Measurements from ENCODE around the gene KCNH8. TPM values are rescaled to one million over a fixed set of nuclear protein-coding genes. Genes with fewer than 3 reads are reported as not detected.
"Not testable (repeated sequence)": the region's sequence is repeated elsewhere in the genome, so short reads cannot be mapped to it uniquely, and the experiment has no call there.

KCNH8 gene
- total RNA-seq = 1.0 TPM

- H3K27me3 ChIP-seq (ENCODE audit: insufficient read depth, low read length) = peaks cover 40% of the 10 kb centered on the region
- H3K4me1 ChIP-seq (ENCODE audit: insufficient read depth, low read length) = peaks cover 13% of the 10 kb centered on the region
- no peaks in the 10 kb centered on the region for H3K9me3 ChIP-seq (ENCODE audit: low read depth, low read length)
- H3K4me3 ChIP-seq (ENCODE audit: low read length) = peak within 1 kb of the TSS; percentile 47
These were observed at the start of gene KCNH8 for GRCh38 chr3:19147905-19148767. TSS of gene KCNH8 (plus strand) at chr3:19148510. CDS start at chr3:19148720, 210 bp downstream.

DNA sequence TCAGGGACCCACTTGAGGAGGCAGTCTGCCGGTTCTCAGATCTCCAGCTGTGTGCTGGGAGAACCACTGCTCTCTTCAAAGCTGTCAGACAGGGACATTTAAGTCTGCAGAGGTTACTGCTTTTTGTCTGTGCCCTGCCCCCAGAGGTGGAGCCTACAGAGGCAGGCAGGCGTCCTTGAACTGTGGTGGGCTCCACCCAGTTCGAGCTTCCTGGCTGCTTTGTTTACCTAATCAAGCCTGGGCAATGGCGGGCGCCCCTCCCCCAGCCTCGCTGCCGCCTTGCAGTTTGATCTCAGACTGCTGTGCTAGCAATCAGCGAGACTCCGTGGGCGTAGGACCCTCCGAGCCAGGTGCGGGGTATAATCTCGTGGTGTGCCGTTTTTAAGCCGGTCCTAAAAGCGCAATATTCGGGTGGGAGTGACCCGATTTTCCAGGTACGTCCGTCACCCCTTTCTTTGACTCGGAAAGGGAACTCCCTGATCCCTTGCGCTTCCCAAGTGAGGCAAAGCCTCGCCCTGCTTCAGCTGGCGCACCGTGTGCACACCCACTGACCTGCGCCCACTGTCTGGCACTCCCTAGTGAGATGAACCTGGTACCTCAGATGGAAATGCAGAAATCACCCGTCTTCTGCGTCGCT lies 45.5 kb upstream of the KCNH8 start:
- not testable (repeated sequence) for H3K4me3 ChIP-seq (ENCODE audit: low read length); H3K27me3 ChIP-seq (ENCODE audit: insufficient read depth, low read length); H3K9me3 ChIP-seq (ENCODE audit: low read depth, low read length); H3K4me1 ChIP-seq (ENCODE audit: insufficient read depth, low read length)

DNA sequence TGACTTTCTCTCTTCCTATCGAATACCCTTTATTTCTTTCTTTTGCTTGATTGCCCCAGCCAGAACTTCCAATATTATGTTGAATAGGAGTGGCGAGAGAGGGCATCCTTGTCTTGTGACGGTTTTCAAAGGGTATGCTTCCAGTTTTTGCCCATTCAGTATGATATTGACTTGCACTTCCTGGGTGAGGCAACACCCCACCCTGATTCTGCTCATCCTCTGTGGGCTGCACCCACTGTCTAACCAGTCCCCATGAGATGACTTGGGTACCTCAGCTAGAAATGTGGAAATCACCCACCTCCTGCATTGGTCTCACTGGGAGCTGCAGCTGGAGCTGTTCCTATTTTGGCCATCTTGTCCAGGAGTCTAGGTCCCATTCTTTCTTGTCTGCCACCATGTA lies 44.8 kb upstream of the KCNH8 start:
- no peak overlapping the region for H3K4me3 ChIP-seq (ENCODE audit: low read length)
- no peaks in the 10 kb centered on the region for H3K9me3 ChIP-seq (ENCODE audit: low read depth, low read length)
- H3K27me3 ChIP-seq (ENCODE audit: insufficient read depth, low read length) = no peaks in the 10 kb centered on the region
- no peaks in the 10 kb centered on the region for H3K4me1 ChIP-seq (ENCODE audit: insufficient read depth, low read length)

DNA sequence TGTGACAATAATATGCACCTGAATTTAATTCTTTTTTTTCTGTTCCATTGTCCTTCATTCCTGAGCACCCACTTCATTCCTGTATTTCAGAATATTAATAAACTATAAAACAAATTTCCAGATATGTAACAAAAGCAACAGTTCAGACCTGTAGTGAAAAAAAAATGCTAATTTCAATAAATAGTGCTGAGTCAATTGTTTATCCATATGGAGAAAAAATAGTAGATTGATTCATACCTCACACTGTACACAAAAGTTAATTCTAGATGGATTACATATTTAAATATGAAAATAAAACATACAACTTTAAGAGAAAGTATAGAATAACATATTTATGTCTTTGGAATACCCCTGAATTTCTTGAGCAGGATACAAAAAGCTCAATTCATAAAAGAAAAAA lies 43.9 kb upstream of the KCNH8 start:
- Histone ChIP-seq H3K9me3 (ENCODE audit: low read depth, low read length) (no peaks in the 10 kb centered on the region), H3K4me1 (ENCODE audit: insufficient read depth, low read length) (no peaks in the 10 kb centered on the region), H3K27me3 (ENCODE audit: insufficient read depth, low read length) (no peaks in the 10 kb centered on the region), H3K4me3 (ENCODE audit: low read length) (no peak overlapping the region)

- H3K27me3 ChIP-seq (ENCODE audit: insufficient read depth, low read length) = no peaks in the 10 kb centered on the region
- H3K9me3 ChIP-seq (ENCODE audit: low read depth, low read length) = no peaks in the 10 kb centered on the region
- no peak overlapping the region for H3K4me3 ChIP-seq (ENCODE audit: low read length)
- no peaks in the 10 kb centered on the region for H3K4me1 ChIP-seq (ENCODE audit: insufficient read depth, low read length)
These were observed 42.5 kb upstream of the KCNH8 start for GRCh38 chr3:19105826-19106225.

DNA sequence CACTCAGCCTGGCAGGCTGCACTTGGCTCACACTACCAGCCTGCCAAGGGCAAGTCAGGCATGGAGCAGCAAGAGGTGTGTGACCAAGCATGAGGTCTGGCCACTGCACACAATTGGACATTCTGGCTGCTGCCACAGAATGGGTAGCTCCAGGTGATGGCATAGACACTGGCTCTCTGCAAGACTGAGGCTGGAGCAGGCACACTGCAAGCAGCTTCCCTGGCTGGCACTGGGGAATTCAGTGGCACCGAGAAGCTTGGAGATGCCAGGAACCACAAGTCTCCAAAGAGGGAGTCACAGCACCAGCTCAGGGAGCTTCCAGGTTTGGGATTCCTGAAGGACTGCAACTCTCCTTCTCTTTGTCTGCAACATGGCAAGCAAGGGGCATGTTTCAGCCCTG lies 42.0 kb upstream of the KCNH8 start:
- no peak overlapping the region for H3K4me3 ChIP-seq (ENCODE audit: low read length)
- H3K27me3 ChIP-seq (ENCODE audit: insufficient read depth, low read length) = no peaks in the 10 kb centered on the region
- H3K4me1 ChIP-seq (ENCODE audit: insufficient read depth, low read length) = no peaks in the 10 kb centered on the region
- H3K9me3 ChIP-seq (ENCODE audit: low read depth, low read length) = no peaks in the 10 kb centered on the region

DNA sequence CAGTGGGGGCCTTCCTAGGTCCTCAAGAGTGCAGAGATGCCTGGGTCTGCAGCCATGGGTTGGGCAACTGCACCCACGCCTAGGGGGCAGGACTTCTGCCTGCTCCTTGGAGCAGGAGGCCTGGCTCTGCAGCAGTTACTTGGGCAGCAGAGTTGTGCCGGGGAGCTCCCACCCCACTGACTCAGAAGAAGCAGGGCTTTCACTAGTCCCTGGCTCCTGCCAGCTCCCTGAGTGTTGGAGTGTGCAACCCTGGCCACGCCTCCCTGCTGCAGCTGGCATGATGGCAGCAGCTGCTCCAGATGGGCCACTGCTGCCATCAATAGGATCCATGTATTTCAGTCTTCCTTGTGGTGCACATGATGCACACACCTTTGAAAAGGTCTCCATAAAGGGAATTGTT lies 40.6 kb upstream of the KCNH8 start:
- H3K27me3 ChIP-seq (ENCODE audit: insufficient read depth, low read length) = no peaks in the 10 kb centered on the region
- H3K9me3 ChIP-seq (ENCODE audit: low read depth, low read length) = no peaks in the 10 kb centered on the region
- no peak overlapping the region for H3K4me3 ChIP-seq (ENCODE audit: low read length)
- no peaks in the 10 kb centered on the region for H3K4me1 ChIP-seq (ENCODE audit: insufficient read depth, low read length)

GRCh38 chr3:19110335-19110895 lies 37.9 kb upstream of the KCNH8 start:
- Histone ChIP-seq H3K9me3 (ENCODE audit: low read depth, low read length) (no peaks in the 10 kb centered on the region), H3K27me3 (ENCODE audit: insufficient read depth, low read length) (no peaks in the 10 kb centered on the region), H3K4me1 (ENCODE audit: insufficient read depth, low read length) (no peaks in the 10 kb centered on the region), H3K4me3 (ENCODE audit: low read length) (no peak overlapping the region)

DNA sequence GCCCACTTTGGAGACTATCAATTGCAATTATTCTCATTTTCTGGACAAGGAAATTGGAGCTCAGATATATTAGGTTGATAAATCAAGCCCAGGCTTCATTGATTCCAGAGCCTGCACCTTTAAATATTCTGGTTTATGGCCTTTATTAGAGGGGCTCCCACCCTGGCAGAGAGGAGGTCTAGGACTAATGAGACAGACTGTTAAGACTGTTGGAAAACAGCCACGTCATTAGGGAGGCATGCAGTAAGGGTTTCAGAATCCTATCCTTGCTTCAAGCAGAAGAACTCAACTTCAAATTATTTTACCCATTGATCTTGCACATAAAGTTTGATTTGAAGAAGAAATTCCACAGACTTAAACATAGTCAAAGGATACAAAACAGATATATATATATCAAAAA lies 33.8 kb upstream of the KCNH8 start:
- Histone ChIP-seq H3K9me3 (ENCODE audit: low read depth, low read length) (no peaks in the 10 kb centered on the region), H3K27me3 (ENCODE audit: insufficient read depth, low read length) (peaks cover 4% of the 10 kb centered on the region), H3K4me1 (ENCODE audit: insufficient read depth, low read length) (no peaks in the 10 kb centered on the region), H3K4me3 (ENCODE audit: low read length) (no peak overlapping the region)

GRCh38 chr3:19116239-19116638 lies 32.1 kb upstream of the KCNH8 start:
- Histone ChIP-seq H3K4me3 (ENCODE audit: low read length) (no peak overlapping the region), H3K4me1 (ENCODE audit: insufficient read depth, low read length) (no peaks in the 10 kb centered on the region), H3K27me3 (ENCODE audit: insufficient read depth, low read length) (peaks cover 4% of the 10 kb centered on the region), H3K9me3 (ENCODE audit: low read depth, low read length) (no peaks in the 10 kb centered on the region)

GRCh38 chr3:19124752-19125151 lies 23.6 kb upstream of the KCNH8 start:
- Histone ChIP-seq H3K9me3 (ENCODE audit: low read depth, low read length) (no peaks in the 10 kb centered on the region), H3K27me3 (ENCODE audit: insufficient read depth, low read length) (no peaks in the 10 kb centered on the region), H3K4me3 (ENCODE audit: low read length) (no peak overlapping the region), H3K4me1 (ENCODE audit: insufficient read depth, low read length) (no peaks in the 10 kb centered on the region)

DNA sequence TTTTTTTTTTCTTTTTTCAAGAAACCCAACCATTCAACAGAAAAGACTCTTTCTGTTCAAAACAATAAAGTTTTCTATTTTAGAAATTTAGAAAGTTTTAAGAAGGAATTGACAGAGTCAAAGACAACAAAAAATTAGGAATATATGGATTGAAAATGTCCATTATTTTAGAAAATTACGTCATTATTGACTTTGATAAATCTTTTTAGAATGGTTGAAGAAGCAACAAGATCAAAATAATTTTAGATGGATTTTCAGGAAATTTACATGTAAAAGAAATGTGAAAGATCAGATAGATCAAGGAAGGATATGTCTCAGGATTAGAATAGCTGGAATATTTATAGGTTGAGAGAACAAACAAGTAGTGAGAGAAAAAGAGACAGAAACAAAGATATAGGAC lies 8.4 kb upstream of the KCNH8 start:
- Histone ChIP-seq H3K9me3 (ENCODE audit: low read depth, low read length) (no peaks in the 10 kb centered on the region), H3K4me3 (ENCODE audit: low read length) (no peak overlapping the region), H3K27me3 (ENCODE audit: insufficient read depth, low read length) (peaks cover 2% of the 10 kb centered on the region), H3K4me1 (ENCODE audit: insufficient read depth, low read length) (no peaks in the 10 kb centered on the region)

DNA sequence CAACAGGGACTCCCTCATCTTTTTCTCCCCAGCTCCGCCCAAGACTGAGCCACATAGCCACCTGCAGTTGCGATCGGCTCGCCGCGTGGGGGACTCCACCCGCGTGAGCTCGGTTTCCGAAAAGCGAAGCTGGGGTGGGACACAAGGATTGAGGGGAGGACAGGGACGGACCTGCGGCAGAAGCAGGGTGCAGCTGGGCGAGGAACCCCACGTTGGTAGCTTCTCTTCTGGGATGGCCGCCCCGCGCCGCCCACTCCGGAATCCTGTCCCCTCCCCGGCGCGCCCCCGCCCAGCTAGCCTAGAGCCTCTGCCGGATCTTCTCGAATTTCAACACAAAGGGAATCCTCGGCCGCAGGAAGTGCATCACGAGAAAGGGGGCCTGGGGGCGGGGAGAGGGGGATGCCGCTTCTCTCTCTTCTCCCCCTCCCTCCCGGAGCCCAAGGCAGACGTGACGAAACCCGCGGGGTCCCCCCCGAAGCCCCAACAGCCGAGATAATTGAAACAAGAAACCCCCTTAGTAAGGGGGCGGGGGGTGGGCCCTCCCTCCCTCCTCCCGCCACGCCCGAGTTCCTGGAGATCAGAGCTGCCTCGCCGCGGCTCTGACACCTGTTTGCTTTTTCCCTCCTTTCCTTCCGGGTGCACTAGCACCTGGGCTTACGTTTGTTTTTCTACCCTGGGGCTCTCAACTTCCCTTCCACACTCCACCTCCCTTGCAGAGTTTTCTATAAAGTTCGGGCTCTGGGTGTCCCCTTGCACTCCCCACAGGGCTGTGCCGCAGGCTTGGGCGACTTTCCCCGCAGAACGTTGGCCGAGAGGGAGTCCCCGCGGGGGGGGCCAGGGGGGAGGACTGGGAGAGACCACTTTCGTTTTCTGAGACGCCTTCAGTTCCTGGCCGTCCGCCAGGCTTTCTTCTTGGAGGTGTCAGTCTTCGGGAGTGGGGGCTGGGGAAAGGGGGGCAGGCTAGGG lies 1.3 kb upstream of the KCNH8 start:
- Histone ChIP-seq H3K27me3 (ENCODE audit: insufficient read depth, low read length) (peaks cover 40% of the 10 kb centered on the region), H3K4me3 (ENCODE audit: low read length) (peak overlapping the region; percentile 47), H3K4me1 (ENCODE audit: insufficient read depth, low read length) (peaks cover 13% of the 10 kb centered on the region), H3K9me3 (ENCODE audit: low read depth, low read length) (no peaks in the 10 kb centered on the region)

DNA sequence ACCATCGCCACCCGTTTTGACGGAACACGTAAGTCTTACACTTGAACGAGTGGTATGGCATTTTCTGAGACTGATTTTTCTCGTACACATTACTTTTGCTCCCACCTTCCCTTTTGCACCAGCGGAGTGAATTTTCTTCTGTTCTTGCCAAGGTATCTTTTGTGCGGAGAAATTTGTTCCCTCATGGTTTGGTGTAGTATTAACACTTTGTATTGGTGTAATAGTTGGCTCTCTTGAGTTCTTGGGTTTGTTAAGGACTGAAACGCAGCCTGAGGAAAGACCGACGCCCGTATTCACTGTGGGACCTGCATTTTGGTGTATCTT lies 420 bp downstream of the KCNH8 start:
- no peak overlapping the region for H3K4me3 ChIP-seq (ENCODE audit: low read length)

GRCh38 chr3:19149368-19149767 lies 1.1 kb downstream of the KCNH8 start:
- no peak overlapping the region for H3K4me3 ChIP-seq (ENCODE audit: low read length)
- peaks cover 40% of the 10 kb centered on the region for H3K27me3 ChIP-seq (ENCODE audit: insufficient read depth, low read length)
- peaks cover 13% of the 10 kb centered on the region for H3K4me1 ChIP-seq (ENCODE audit: insufficient read depth, low read length)
- H3K9me3 ChIP-seq (ENCODE audit: low read depth, low read length) = no peaks in the 10 kb centered on the region

More for the DNA sequence above, 420 bp downstream of the KCNH8 start:
- Histone ChIP-seq H3K4me1 (ENCODE audit: insufficient read depth, low read length) (peaks cover 13% of the 10 kb centered on the region), H3K27me3 (ENCODE audit: insufficient read depth, low read length) (peaks cover 40% of the 10 kb centered on the region), H3K9me3 (ENCODE audit: low read depth, low read length) (no peaks in the 10 kb centered on the region)

Measured in mononuclear cell (primary cell).